Neural cell (in vitro differentiated cells): ENCODE measurements around the gene PARG. TPM values are rescaled to one million over a fixed set of nuclear protein-coding genes. Genes with fewer than 3 reads are reported as not detected.
"Not testable (repeated sequence)": the region's sequence is repeated elsewhere in the genome, so short reads cannot be mapped to it uniquely, and the experiment has no call there.

ENCODE experiments used
- H2AFZ ChIP-seq: fragments of 200-600, 300-800 bp; sonication (generic), shearing (Covaris generic); 2 replicates; pipeline ENCODE4 v1.6.0; 2014; ENCODE audit warnings: low read depth, mild to moderate bottlenecking, antibody characterized with exemption, low read length, moderate library complexity
- H3F3A ChIP-seq: fragments of 200-600 bp; shearing (Covaris generic); 2 replicates; pipeline ENCODE4 v1.6.1; 2016; ENCODE audit warnings: mild to moderate bottlenecking, moderate library complexity, mixed read lengths, antibody characterized with exemption, low read length; ENCODE audit not compliant: insufficient read depth, poor library complexity, severe bottlenecking
- H3K27ac ChIP-seq: fragments of 200-600, 300-800 bp; sonication (generic), shearing (Covaris generic); 2 replicates; pipeline ENCODE4 v1.5.1; 2014; ENCODE audit warnings: mild to moderate bottlenecking, low read length, moderate library complexity
- H3K27me3 ChIP-seq: fragments of 300-800, 200-600 bp; sonication (generic), shearing (Covaris generic); 2 replicates; pipeline ENCODE4 v1.6.0; 2014; ENCODE audit warnings: mild to moderate bottlenecking, low read depth, low read length, moderate library complexity; ENCODE audit not compliant: insufficient read depth
- H3K36me3 ChIP-seq: fragments of 300-800, 200-600 bp; sonication (generic), shearing (Covaris generic); 2 replicates; pipeline ENCODE4 v1.5.1; 2014; ENCODE audit warnings: mild to moderate bottlenecking, antibody characterized with exemption, low read length, moderate library complexity; ENCODE audit not compliant: insufficient read depth
- H3K4me2 ChIP-seq: fragments of 300-800, 200-600 bp; sonication (generic), shearing (Covaris generic); 2 replicates; pipeline ENCODE4 v1.6.0; 2014; ENCODE audit warnings: mild to moderate bottlenecking, low read length
- H3K4me3 ChIP-seq: fragments of 300-800, 200-600 bp; sonication (generic), shearing (Covaris generic); 2 replicates; pipeline ENCODE4 v1.5.1; 2014; ENCODE audit warnings: mild to moderate bottlenecking, low read length, moderate library complexity
- H3K79me2 ChIP-seq: fragments of 200-600 bp; shearing (Covaris generic); replicated peaks from 2 replicates; pipeline ENCODE4 v1.6.0; 2014; ENCODE audit warnings: mild to moderate bottlenecking, low read length, moderate library complexity; ENCODE audit not compliant: insufficient read depth
- H3K9ac ChIP-seq: fragments of 300-800, 200-600 bp; sonication (generic), shearing (Covaris generic); 2 replicates; pipeline ENCODE4 v1.6.1; 2016; ENCODE audit warnings: mild to moderate bottlenecking, low read length, mixed read lengths
- H3K9me2 ChIP-seq: fragments of 200-600 bp; shearing (Covaris generic); 2 replicates; pipeline ENCODE4 v1.6.1; 2016; ENCODE audit warnings: mild to moderate bottlenecking, low read length, mixed read lengths; ENCODE audit not compliant: insufficient read depth
- H3K9me3 ChIP-seq: fragments of 200-600, 300-800 bp; sonication (generic), shearing (Covaris generic); 2 replicates; pipeline ENCODE4 v1.6.1; 2016; ENCODE audit warnings: mild to moderate bottlenecking, mixed run types, low read length, moderate library complexity, mixed read lengths
- H4K20me1 ChIP-seq: fragments of 200-600 bp; shearing (Covaris generic); 2 replicates; pipeline ENCODE4 v1.6.1; 2016; ENCODE audit warnings: mild to moderate bottlenecking, mixed run types; ENCODE audit not compliant: insufficient read depth
- polyA plus RNA-seq: library from polyadenylated mRNA; depleted of rRNA; stranded (reverse); fragments of >200 nt; gene quantifications from 2 replicates; pipeline ENCODE4 v1.2.3, GENCODE V29; 2014

Gene PARG
- polyA plus RNA-seq, 1 donor from 2014 or later, result 36.0 TPM

DNA sequence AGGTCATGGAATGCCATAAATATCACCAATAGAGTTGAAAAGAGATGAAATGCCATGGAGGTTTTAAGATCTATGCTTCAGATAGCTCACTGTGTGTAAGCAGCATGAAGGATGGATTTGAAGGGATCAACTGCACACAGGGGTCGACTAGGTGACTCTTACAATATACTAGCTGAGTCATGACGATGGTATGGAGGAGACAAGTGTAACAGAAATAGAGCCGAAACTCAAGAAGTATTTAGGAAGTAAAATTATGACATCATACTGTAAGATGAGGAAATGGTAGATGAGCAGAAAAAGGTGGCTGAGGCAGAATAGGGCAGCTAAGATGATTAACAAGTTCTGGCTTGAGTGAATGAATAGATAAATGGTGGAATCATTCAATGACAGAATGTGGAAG, 38.0 kb downstream of the PARG start:
- not testable (repeated sequence) for H2AFZ ChIP-seq, H3K79me2 ChIP-seq, H3K9me3 ChIP-seq, H3K4me2 ChIP-seq, H3K9me2 ChIP-seq, H3K27me3 ChIP-seq, H3K9ac ChIP-seq, H3K27ac ChIP-seq, H4K20me1 ChIP-seq, H3K4me3 ChIP-seq, H3F3A ChIP-seq, H3K36me3 ChIP-seq

DNA sequence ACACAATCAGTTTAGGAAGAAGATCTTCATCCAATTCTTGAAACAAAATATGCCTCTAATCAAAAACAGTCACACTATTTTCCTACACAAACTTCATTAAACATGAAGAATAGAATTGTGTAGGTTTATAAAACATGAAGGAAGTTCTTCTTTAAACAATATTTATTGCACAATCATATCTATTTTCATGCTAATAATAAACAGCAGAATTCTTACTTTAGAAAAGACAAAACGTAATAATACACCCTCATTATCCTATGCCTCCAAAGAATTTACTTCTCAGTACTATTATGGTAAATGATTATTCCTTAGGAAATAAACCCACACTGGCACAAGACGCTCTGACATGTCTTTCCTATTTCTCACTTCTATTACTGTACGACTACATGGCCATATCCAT, 41.4 kb downstream of the PARG start:
- H3K27ac ChIP-seq, H3K9me3 ChIP-seq, H3K4me3 ChIP-seq, H3K9ac ChIP-seq, H2AFZ ChIP-seq, H4K20me1 ChIP-seq, H3K4me2 ChIP-seq, H3K9me2 ChIP-seq, H3K79me2 ChIP-seq, H3F3A ChIP-seq, H3K27me3 ChIP-seq, H3K36me3 ChIP-seq: not testable (repeated sequence)

DNA sequence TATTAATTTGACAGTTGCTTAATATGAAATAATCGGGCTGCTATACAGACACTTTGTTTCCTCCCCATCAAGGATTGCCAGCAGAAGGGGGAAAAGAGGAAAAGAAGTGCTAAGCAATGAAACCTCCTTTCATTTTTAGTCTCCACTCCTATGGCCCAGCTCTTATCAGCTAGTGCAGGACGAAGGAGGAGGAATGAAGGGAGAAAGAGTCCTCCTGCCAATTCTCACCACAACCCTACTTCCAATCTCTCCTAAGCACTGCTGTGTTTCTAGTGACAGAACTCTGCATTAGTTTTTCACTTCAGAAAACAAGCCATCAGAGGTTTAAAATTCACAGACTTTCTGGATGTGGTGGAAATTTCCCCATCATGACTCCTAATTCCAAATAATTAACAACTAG, 41.8 kb downstream of the PARG start:
- H3K9me2 ChIP-seq, H4K20me1 ChIP-seq, H3K4me2 ChIP-seq, H3K79me2 ChIP-seq, H3K9me3 ChIP-seq, H3F3A ChIP-seq, H2AFZ ChIP-seq, H3K36me3 ChIP-seq, H3K27ac ChIP-seq, H3K27me3 ChIP-seq, H3K9ac ChIP-seq, H3K4me3 ChIP-seq: not testable (repeated sequence)

DNA sequence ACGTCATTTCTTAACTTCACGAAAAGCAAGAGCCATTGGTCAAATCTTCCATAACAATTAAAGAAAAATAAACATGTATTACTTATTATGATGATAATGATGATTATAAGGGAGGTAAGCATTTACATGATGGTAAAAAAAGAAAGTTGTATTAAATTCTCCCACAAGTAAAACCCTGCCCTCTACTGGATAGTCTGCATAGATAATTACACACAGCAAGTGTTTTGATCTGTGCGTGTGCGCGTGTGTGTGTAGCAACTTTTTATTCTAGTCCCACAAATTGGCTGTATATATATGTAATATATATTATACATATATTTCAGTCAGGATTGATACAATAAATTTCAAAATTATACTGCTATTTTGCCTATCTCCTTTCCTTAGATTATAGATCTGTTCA, 51.8 kb downstream of the PARG start:
- H3K36me3 ChIP-seq, H3K9ac ChIP-seq, H3K9me3 ChIP-seq, H3K4me3 ChIP-seq, H3K27me3 ChIP-seq, H4K20me1 ChIP-seq, H3K4me2 ChIP-seq, H3K79me2 ChIP-seq, H3K27ac ChIP-seq, H3K9me2 ChIP-seq, H3F3A ChIP-seq, H2AFZ ChIP-seq: not testable (repeated sequence)

DNA sequence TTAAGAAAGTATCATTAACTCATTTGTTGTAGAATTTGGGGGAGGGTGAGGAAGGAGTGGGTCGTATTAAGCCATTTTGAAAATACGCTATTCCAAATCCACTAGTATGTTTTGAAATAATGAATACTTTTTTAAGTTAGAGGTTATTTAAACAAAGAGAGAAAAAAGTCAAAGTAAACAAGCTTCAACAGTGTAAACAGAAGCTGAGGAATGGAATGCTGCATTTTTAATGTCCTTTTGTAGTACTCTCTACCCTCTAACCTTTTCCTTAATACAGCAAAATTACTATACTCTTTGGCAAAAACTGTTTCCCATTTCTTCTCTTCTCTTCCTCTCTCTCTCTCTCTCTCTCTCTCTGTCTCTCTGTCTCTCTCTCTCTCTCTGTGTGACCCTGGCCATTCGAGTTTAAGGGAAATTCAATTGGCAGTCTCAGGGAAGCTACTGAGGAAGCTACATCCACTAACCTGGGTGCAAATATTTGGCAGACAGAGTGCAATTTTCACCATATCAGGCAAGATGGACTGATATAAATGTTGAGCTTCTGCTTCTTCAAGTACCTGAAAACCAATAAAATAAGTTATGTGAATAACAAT, 57.0 kb downstream of the PARG start:
- H3K9me2 ChIP-seq, H3K36me3 ChIP-seq, H3K9ac ChIP-seq, H4K20me1 ChIP-seq, H3K27ac ChIP-seq, H3K27me3 ChIP-seq, H2AFZ ChIP-seq, H3K4me3 ChIP-seq, H3K79me2 ChIP-seq, H3K9me3 ChIP-seq, H3K4me2 ChIP-seq, H3F3A ChIP-seq: not testable (repeated sequence)

DNA sequence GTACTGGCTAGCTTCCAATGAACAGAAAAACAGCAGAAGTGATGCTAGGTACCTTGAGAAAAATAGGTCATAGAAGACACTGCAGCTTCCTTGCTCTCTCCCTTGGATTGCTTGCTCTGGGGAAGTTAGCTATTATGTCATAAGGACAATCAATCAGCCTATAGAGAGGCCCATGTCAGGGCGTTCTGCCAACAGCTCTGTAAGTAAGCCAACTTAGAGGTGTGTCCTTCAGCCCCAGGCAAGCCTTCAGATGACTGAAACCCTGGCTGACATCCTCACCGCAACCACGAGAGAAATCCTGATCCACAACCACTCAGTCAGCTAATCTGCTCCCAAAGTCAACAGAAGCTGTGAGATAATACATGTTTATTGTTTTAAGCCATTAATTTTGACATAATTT, 58.0 kb downstream of the PARG start:
- H3K4me2 ChIP-seq, H3K36me3 ChIP-seq, H3K9me2 ChIP-seq, H4K20me1 ChIP-seq, H3K4me3 ChIP-seq, H2AFZ ChIP-seq, H3K79me2 ChIP-seq, H3K27me3 ChIP-seq, H3K9ac ChIP-seq, H3K9me3 ChIP-seq, H3K27ac ChIP-seq, H3F3A ChIP-seq: not testable (repeated sequence)

DNA sequence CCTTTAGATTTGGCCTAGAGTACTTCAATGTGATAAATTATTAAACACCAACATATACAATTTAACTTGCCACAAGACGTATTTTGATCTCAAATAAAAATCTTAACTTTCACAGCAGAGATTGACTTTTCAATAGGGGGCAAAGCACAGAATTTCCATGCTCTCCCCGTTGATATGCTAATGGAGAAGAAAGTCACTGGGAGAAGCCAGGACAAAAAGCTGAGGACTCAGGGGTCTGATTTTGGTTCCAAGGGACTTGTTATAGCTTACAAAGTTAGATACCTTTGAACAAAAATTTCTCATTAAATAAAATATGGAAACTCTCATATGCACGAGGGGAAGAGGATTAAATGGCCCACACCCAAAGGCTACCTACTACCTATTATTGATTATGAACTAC, 59.5 kb downstream of the PARG start:
- H4K20me1 ChIP-seq, H3K27me3 ChIP-seq, H3K27ac ChIP-seq, H3K79me2 ChIP-seq, H3K9ac ChIP-seq, H3K36me3 ChIP-seq, H3K9me3 ChIP-seq, H3K9me2 ChIP-seq, H3K4me2 ChIP-seq, H3F3A ChIP-seq, H2AFZ ChIP-seq, H3K4me3 ChIP-seq: not testable (repeated sequence)

DNA sequence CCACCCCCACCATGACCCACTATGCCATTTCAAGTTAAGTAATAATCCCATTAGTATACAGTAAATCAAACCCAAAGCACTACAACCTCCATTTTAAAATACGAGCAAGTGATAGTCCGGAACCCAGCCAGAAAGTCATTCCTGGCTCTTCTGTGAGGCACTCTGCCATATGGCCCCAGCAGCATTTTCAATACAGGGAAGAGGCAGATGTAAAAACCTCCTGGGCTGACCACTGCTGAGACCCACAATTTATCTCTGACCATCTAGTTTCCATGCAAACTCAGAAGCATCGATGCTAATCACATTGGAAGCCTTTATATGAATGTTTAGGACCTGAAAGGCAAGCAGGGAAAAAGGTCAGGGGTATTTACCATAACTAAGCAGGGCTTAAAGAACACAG, 69.1 kb downstream of the PARG start:
- not testable (repeated sequence) for H2AFZ ChIP-seq, H3K4me2 ChIP-seq, H3K36me3 ChIP-seq, H3K9me3 ChIP-seq, H3K27me3 ChIP-seq, H3F3A ChIP-seq, H3K9me2 ChIP-seq, H3K27ac ChIP-seq, H3K79me2 ChIP-seq, H3K4me3 ChIP-seq, H3K9ac ChIP-seq, H4K20me1 ChIP-seq
